Fibroblast of the aortic adventitia (primary cell): ENCODE data around the gene C15orf40. TPM values are rescaled to one million over a fixed set of nuclear protein-coding genes. Genes with fewer than 3 reads are reported as not detected.

Experiments
- DNase-seq: peaks from one replicate; pipeline ENCODE4 v3.0.0-alpha.2; 2010; ENCODE audit warnings: low read depth
- H3K4me3 ChIP-seq: 2 replicates; pipeline ENCODE4 v1.5.1; 2011; ENCODE audit warnings: low read depth, mild to moderate bottlenecking, control low read depth, low read length, moderate library complexity
- total RNA-seq: library from RNA; depleted of rRNA; stranded (reverse); fragments of >200 nt; gene quantifications from 2 replicates; pipeline ENCODE4 v1.2.3, GENCODE V29; 2012; ENCODE audit warnings: low replicate concordance
- TF ChIP-seq, protein P1 (sequence below): IDR thresholded peaks from 2 replicates; pipeline ENCODE4 v1.5.1; 2011; ENCODE audit warnings: mild to moderate bottlenecking, low read length, control low read depth, inconsistent platforms; ENCODE audit not compliant: insufficient read depth

Gene C15orf40
- total RNA-seq, 1 donor = 15.8 TPM

GRCh38 chr15:82960766-82961165 lies 50.7 kb downstream of the C15orf40 start:
- no peak for DNase-seq
- no peak overlapping the region for H3K4me3 ChIP-seq
- TF ChIP-seq, protein P1, sequence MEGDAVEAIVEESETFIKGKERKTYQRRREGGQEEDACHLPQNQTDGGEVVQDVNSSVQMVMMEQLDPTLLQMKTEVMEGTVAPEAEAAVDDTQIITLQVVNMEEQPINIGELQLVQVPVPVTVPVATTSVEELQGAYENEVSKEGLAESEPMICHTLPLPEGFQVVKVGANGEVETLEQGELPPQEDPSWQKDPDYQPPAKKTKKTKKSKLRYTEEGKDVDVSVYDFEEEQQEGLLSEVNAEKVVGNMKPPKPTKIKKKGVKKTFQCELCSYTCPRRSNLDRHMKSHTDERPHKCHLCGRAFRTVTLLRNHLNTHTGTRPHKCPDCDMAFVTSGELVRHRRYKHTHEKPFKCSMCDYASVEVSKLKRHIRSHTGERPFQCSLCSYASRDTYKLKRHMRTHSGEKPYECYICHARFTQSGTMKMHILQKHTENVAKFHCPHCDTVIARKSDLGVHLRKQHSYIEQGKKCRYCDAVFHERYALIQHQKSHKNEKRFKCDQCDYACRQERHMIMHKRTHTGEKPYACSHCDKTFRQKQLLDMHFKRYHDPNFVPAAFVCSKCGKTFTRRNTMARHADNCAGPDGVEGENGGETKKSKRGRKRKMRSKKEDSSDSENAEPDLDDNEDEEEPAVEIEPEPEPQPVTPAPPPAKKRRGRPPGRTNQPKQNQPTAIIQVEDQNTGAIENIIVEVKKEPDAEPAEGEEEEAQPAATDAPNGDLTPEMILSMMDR = no peak

GRCh38 chr15:82959423-82959822 lies 52.0 kb downstream of the C15orf40 start:
- DNase-seq = no peak
- TF ChIP-seq, protein P1 = no peak
- H3K4me3 ChIP-seq = no peak overlapping the region

GRCh38 chr15:82958638-82959037 lies 52.8 kb downstream of the C15orf40 start:
- TF ChIP-seq, protein P1 = no peak
- DNase-seq = no peak
- no peak overlapping the region for H3K4me3 ChIP-seq

DNA sequence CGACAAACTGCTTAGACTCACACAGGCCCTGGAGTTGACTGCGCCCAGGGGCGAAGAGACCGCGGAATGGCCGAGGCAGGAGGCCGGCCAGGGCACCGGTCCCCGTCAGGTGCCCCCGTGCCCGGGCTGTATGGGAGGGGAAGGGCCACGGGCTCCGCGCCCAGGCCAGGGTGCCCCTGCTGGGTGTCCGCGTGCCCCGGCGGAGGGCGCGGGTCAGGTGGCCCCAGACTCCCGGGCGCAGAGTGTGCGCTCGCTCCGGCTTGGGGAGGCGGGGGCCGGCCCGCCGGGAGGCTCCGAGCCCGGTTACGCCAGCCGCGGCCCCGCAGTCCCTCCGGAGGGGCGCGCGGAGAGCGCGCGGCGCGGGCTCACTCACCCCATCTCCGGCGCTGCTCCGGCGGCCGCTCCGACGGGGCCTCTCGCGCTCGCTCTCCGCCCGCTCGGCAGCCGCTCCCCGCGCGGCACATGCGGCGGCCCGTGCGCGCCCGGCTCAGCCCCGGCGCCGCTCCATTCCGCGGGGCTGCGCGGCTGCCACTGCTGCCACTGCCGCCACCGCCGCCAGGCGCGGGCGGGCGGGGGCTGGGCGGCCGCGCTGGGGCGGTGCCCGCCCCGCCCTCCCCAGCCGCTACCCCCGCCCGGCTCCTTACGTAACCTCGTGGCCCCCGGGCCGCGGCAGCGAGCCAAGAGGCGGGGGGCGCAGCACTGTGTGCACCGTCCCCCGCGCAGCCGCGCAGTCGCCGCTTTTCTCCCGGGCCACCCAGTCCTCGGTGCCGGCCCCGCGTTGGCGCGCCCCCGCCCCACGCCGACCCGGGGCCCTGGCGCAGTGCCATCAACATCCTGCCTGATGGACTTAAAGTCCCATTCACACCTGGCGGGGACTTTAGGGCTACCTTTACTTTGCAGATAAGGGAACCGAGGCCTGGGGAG lies 59.0 kb downstream of the C15orf40 start, which contains the start of gene HOMER2:
Gene HOMER2 (minus strand): TSS at position 563 of the 924 bp plus-strand sequence. CDS start 185 bp downstream, at position 378.
- TF ChIP-seq, protein P1 = no peak
- DNase-seq = no peak
- H3K4me3 ChIP-seq = peak within 1 kb of the TSS; percentile 45

DNA sequence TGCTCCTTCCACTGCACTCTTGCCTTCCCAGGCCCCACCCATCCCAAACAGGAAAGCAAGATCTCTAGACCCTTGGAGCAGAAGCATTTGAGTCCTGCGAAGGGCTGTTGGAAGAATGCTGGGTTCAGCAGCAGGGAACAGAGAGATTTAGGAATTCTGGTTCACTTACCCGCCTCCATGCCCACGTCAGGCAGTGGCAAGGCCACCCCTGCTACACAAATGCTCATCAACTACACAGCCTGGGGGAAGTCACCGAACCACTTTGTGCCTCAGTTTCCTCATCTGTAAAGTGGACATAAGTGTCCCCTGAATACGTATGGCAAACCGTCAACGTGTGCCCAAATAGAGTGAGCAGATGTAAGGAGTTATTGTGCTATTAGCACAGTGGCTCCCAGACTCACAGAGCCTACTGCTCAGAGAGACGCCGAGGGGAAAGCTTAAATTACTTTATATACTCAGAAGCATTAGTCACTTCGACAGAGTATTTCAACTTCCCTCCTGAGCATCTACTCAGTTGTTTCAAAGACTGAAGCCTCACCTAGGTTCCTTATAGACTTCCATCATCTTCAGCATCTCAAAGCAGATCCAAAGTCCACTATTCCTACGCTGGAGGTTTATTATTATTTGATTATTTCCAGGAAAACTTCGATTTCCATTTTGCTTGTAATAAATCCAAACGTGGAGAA lies 59.8 kb downstream of the C15orf40 start:
- H3K4me3 ChIP-seq = no peak overlapping the region
- DNase-seq = no peak
- TF ChIP-seq, protein P1 = no peak

GRCh38 chr15:82950746-82951370 lies 60.6 kb downstream of the C15orf40 start:
- no peak for DNase-seq
- TF ChIP-seq, protein P1 = no peak

More at GRCh38 chr15:82950746-82951370, 60.6 kb downstream of the C15orf40 start:
- H3K4me3 ChIP-seq = no peak overlapping the region
